WTC11 (cell line): Measurements from ENCODE around the gene ELOVL1.

Experiments used
- AFF4 ChIP-seq: sonication (generic); formaldehyde crosslinking; IDR thresholded peaks from 2 replicates; pipeline ENCODE4 v1.8.1; 2023; ENCODE audit warnings: mild to moderate bottlenecking, missing genetic modification reagents, borderline replicate concordance
- ATF6 ChIP-seq: sonication (generic); formaldehyde crosslinking; IDR thresholded peaks from 2 replicates; pipeline ENCODE4 v1.8.1; 2023; ENCODE audit warnings: mild to moderate bottlenecking, missing genetic modification reagents
- CREB1 ChIP-seq: sonication (generic); formaldehyde crosslinking; IDR thresholded peaks from 2 replicates; pipeline ENCODE4 v1.8.0; 2023; ENCODE audit warnings: mild to moderate bottlenecking, missing genetic modification reagents
- ETV6 ChIP-seq: sonication (generic); formaldehyde crosslinking; IDR thresholded peaks from 2 replicates; pipeline ENCODE4 v1.8.1; 2022; ENCODE audit warnings: mild to moderate bottlenecking, missing genetic modification reagents
- IRF1 ChIP-seq: sonication (generic); formaldehyde crosslinking; IDR thresholded peaks from 2 replicates; pipeline ENCODE4 v1.8.0; 2023; ENCODE audit warnings: missing genetic modification reagents
- KAT7 ChIP-seq: sonication (generic); formaldehyde crosslinking; IDR thresholded peaks from 2 replicates; pipeline ENCODE4 v1.8.1; 2023; ENCODE audit warnings: missing genetic modification reagents, mild to moderate bottlenecking, borderline replicate concordance
- NFE2L1 ChIP-seq: sonication (generic); formaldehyde crosslinking; IDR thresholded peaks from 2 replicates; pipeline ENCODE4 v1.8.1; 2023; ENCODE audit warnings: missing genetic modification reagents
- SMAD3 ChIP-seq: sonication (generic); formaldehyde crosslinking; IDR thresholded peaks from 2 replicates; pipeline ENCODE4 v1.8.0; 2022; ENCODE audit warnings: missing genetic modification reagents, mild to moderate bottlenecking, borderline replicate concordance
- SP1 ChIP-seq: sonication (generic); formaldehyde crosslinking; conservative IDR thresholded peaks from 2 replicates; pipeline ENCODE4 v1.8.1; 2022; ENCODE audit warnings: missing genetic modification reagents
- TEAD4 ChIP-seq: sonication (generic); formaldehyde crosslinking; IDR thresholded peaks from 2 replicates; pipeline ENCODE4 v1.8.0; 2022; ENCODE audit warnings: mild to moderate bottlenecking, missing genetic modification reagents
- ZNF121 ChIP-seq: sonication (generic); formaldehyde crosslinking; IDR thresholded peaks from 2 replicates; pipeline ENCODE4 v1.8.0; 2023; ENCODE audit warnings: missing genetic modification reagents
- TF ChIP-seq, protein P1 (sequence below): fragments of 200-600 bp; IDR thresholded peaks from 2 replicates; pipeline ENCODE4 v1.8.0; 2022; ENCODE audit warnings: antibody characterized with exemption
- TF ChIP-seq, protein P2 (sequence below): sonication (generic); formaldehyde crosslinking; IDR thresholded peaks from 2 replicates; pipeline ENCODE4 v1.8.0; 2022; ENCODE audit warnings: mild to moderate bottlenecking, missing genetic modification reagents

DNA sequence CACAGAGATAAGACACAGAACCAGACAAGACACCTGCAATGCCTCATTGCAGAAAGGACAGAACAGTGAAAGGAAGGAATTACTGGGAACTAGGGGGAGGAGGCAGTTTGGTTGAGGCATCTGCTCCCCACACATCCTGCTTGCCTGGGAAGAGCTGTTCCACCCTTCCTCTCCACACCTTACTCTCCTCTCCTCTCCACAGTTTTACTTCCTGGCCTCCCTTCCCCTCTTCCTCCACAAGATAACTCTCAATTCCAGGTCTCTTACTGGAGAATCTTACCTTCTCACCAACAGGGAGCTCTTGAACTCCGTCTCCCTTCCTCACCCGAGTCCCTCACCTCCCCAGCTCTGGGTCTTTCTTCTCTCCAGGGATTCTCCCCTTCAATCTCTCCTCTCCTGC is 2.1 kb downstream of the ELOVL1 start:
- TF ChIP-seq TEAD4 (CRISPR knock-in tag) (no peak), IRF1 (CRISPR knock-in tag) (no peak), NFE2L1 (CRISPR knock-in tag) (no peak), SMAD3 (CRISPR knock-in tag) (no peak), SP1 (CRISPR knock-in tag) (no peak), CREB1 (CRISPR knock-in tag) (no peak), ZNF121 (no peak), ATF6 (CRISPR knock-in tag) (no peak), AFF4 (CRISPR knock-in tag) (no peak), KAT7 (CRISPR knock-in tag) (no peak), ETV6 (CRISPR knock-in tag) (no peak)
- TF ChIP-seq, protein P1, sequence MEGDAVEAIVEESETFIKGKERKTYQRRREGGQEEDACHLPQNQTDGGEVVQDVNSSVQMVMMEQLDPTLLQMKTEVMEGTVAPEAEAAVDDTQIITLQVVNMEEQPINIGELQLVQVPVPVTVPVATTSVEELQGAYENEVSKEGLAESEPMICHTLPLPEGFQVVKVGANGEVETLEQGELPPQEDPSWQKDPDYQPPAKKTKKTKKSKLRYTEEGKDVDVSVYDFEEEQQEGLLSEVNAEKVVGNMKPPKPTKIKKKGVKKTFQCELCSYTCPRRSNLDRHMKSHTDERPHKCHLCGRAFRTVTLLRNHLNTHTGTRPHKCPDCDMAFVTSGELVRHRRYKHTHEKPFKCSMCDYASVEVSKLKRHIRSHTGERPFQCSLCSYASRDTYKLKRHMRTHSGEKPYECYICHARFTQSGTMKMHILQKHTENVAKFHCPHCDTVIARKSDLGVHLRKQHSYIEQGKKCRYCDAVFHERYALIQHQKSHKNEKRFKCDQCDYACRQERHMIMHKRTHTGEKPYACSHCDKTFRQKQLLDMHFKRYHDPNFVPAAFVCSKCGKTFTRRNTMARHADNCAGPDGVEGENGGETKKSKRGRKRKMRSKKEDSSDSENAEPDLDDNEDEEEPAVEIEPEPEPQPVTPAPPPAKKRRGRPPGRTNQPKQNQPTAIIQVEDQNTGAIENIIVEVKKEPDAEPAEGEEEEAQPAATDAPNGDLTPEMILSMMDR: no peak
- TF ChIP-seq, protein P2, sequence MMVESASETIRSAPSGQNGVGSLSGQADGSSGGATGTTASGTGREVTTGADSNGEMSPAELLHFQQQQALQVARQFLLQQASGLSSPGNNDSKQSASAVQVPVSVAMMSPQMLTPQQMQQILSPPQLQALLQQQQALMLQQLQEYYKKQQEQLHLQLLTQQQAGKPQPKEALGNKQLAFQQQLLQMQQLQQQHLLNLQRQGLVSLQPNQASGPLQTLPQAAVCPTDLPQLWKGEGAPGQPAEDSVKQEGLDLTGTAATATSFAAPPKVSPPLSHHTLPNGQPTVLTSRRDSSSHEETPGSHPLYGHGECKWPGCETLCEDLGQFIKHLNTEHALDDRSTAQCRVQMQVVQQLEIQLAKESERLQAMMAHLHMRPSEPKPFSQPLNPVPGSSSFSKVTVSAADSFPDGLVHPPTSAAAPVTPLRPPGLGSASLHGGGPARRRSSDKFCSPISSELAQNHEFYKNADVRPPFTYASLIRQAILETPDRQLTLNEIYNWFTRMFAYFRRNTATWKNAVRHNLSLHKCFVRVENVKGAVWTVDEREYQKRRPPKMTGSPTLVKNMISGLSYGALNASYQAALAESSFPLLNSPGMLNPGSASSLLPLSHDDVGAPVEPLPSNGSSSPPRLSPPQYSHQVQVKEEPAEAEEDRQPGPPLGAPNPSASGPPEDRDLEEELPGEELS (CRISPR knock-in tag): no peak
